GM18909 (cell line): ENCODE data around the gene ARL16.

Source experiments
- ATAC-seq: cut with Tn5 transposase; IDR thresholded peaks from one replicate; pipeline ENCODE4 v1.9.1; 2021; ENCODE audit warnings: mild to moderate bottlenecking; ENCODE audit not compliant: unreplicated experiment, poor library complexity

ARL16 gene

DNA sequence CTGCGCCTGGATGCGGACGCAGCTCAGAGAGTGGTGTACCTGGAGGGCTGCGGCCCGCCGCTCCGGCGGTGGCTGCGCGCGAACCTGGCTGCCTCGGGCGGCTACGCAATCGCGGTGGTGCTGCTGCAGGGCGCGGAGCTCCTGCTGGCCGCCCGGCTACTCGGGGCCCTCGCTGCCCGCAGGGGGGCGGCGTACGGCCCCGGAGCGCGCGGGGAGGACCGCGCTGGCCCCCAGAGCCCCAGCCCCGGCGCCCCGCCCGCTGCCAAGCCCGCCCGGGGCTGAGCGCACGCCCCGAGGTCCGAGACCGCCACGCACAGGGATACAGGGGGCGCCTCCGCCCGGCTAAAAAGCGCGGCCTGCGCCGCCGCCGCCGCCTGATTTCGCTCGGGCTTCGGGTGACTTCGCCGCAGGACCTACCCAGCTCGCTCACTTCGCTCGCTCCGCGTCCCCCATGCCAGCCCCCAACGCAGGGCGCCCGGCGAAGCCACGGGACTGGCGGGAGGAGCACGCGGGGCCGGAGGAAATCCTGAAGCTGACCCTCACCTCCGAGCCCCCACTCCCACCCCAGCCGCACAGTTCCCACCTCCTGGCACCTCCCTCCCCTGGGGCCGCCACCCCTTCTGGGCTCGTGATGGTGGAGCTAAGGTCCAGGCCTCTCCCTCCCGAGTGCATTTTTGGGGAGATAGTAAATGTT, 35.4 kb downstream of the ARL16 start:
- ATAC-seq: no peak

DNA sequence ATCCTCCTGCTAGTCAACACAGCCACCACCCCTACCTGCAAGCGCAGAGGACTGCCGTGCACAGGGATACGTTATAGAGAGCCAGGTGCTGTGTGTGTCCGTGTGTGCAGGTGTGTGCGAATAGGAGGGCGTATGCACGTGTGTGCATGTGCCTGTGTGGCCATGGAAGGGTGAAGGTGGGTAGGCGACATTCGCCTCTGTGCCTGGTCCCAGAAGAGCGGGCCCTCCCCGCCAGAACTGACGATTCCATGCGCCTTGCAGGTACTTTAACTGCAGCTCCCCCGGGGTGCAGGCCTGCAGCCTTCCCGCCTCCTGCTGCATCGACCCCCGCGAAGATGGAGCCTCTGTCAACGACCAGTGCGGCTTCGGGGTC, 36.0 kb downstream of the ARL16 start:
- no peak for ATAC-seq

DNA sequence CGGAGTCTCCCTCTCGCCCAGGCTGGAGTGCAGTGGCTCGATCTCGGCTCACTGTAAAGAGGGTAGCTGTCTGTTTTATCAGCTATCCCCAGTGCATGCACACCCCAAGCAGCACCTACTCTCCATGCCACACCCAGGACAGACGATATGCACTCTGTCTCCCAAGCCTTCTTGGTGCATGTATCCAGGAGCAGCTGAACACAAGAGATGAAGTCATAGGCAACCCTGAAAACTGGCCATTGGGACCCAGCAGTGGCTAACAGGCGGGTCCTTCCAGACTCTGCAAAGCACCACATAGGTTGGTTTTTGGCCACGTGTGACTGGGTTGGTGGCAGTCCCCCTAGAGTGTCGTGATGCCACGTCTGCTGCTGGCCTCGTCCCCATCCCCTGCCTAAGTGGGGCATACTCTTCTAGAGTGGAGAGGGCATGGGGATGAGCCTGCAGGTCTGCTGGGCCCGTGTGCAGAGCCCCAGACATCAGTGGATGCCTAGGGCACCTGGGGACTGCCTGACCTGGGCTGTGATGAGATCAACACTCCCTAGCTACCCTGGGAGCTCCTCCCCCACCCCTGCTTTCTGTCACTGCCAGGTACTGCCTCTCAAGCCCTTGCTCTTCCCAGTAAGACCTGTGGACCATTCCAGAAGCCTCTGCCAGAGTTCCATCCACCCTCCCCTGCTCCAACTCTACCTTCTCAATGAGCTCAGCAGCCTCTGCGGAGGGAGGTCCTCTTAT, 36.6 kb downstream of the ARL16 start:
- ATAC-seq: no peak

DNA sequence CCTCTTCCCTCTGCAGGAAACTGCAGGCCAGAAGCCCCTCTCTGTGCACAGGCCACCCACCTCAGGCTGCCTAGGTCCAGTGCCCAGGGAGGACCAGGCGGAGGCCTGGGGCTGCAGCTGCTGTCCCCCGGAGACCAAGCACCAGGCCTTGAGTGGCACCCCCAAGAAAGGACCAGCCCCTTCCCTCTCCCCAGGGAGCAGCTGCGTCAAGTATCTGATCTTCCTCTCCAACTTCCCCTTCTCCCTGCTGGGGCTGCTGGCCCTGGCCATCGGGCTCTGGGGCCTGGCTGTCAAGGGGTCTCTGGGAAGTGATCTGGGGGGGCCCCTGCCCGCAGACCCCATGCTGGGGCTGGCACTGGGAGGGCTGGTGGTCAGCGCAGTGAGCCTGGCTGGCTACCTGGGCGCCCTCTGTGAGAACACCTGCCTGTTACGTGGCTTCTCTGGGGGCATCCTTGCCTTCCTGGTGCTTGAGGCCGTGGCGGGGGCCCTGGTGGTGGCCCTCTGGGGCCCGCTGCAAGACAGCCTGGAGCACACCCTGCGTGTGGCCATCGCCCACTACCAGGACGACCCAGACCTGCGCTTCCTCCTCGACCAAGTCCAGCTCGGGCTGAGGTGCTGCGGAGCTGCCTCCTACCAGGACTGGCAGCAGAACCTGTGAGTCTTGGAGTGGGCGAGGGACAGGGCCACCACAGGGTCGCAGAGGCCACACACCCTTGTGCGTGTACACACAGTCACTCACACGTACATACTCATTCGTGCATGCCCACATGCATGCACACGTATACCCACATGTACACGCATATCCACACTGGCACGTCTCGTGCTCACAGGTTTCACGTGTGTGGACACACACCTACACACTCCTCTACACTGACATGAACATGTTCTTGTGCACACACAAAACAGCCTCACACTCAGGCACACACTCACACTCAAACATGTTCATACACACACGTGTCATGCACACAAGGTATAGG, 38.3 kb downstream of the ARL16 start:
- ATAC-seq: no peak

DNA sequence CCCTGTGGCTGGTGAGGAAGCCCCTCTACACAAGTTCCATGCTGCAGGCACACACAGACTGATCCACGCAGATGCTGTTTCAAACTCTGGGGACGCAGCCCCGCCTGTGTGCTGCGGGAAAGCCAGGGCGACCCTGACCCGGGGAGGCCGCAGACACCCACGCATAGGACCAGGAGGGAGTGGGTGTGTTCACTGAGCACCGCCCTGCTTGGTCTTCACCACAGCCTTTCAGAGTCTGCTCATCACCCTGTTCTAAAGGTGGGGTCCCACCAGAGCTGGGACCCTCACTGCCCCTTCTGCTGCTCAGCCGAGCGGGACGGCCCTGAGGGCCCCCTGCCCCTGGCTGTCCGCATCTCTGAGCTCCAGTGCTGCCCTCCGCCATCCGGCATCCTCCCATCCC, 39.1 kb downstream of the ARL16 start:
- ATAC-seq: no peak

DNA sequence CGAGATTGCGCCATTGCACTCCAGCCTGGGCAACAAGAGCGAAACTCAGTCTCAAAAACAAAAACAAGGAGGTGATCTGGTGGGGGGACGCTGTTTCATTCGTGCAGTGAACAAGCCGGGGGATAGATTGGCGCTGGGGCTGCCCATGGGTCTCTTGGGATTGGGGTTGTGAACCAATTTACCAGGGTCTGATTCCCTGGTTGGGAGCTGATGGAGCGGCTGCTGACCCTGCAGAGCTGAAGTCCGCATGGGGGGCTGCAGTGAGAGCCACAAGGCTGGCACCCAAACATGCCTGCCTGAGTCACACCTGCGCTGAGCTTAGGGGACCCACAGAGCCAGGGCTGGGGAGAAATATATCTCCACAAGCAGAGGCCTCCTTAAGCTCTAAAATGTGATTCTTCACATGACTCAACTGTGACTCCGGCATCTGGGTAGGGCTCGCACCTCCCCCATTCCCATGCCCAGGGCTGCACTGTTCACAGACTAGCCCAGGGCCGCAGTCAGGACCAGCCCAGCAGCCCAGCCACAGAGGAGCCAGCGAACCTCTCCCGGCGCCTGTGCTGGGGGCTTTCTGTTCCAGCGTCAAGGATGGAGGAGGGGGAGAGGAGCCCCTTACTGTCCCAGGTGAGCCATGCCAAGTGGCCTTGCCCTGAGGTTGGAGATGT, 41.6 kb downstream of the ARL16 start:
- no peak for ATAC-seq

DNA sequence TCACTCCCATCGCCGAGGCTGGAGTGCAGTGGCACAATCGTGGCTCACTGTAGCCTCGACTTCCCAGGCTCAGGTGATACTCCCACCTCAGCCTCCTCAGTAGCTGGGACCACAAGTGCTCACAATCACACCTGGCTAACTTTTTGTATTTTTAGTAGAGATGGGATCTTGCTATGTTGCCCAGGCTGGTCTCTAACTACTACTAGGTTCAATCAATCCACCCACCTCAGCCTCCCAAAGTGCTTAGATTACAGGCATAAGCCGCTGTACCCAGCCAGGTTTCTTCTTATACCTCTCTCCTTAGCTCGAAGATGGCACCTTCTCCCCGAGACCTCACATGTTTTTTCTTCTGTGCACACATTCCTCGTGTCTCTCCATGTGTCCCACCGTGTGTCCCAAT, 43.6 kb downstream of the ARL16 start:
- no peak for ATAC-seq

DNA sequence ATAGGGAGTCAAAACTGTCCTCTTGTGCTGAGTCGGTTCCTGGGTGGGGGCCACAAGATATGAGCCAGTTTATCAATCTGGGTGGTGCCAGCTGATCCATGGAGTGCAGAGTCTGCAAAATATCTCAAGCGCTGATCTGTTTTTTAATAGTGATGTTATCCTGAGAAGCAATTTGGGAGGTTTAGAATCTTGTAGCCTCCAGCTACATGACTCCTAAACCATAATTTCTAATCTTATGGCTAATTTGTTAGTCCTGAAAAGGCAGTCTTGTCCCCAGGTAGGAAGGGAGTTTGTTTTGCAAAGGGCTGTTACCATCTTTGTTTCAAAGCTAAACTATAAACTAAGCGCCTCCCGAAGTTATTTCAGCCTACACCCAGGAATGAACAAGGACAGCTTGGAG, 44.9 kb downstream of the ARL16 start:
- no peak for ATAC-seq

DNA sequence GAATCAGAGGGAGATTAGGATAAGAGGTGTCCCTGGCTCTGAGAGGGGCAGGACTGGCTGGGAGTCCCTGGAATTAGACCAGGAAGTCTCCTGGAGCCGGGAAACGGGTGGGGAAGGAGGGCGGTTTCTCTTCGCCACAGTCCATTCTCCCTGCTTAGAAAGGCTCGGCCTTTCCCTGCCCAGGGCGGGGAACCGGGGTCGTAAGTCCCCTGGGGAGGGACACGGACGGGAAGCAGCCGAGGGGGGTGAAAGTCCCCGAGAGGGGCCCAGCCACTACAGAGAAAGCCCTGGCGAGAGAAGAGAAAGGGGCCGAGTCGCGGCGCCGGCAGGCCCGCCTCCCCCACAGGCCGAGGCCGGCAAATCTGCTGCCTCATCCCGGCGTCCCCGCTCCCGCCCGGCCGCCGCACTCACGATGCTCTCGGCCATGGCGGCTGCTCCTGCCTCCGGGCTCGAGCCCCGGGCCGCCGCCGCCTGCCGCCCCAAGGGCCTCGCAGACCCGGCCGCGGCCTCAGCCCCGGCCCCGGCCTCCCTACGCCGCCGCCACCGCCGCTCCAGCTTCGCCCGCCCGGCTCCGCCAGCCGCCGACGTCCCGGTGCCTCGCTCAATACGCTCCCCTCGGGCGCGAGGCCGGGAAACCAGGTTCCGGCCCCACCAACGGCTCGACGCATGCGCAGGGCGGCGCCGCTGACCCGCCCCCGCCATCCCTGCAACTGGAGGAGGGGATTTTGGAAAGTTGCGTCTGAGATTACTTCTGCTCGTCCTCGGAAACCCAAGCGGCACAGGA, 46.9 kb downstream of the ARL16 start, which contains the start of the genes NPLOC4 and TSPAN10:
NPLOC4 (minus strand) TSS at position 608 of the 784 bp plus-strand sequence; CDS start at position 426, 182 bp downstream.
TSPAN10 (plus strand) TSS at position 692 of the 784 bp plus-strand sequence. CDS start 5,217 bp downstream, outside the sequence.
- peak; percentile 87 for ATAC-seq

DNA sequence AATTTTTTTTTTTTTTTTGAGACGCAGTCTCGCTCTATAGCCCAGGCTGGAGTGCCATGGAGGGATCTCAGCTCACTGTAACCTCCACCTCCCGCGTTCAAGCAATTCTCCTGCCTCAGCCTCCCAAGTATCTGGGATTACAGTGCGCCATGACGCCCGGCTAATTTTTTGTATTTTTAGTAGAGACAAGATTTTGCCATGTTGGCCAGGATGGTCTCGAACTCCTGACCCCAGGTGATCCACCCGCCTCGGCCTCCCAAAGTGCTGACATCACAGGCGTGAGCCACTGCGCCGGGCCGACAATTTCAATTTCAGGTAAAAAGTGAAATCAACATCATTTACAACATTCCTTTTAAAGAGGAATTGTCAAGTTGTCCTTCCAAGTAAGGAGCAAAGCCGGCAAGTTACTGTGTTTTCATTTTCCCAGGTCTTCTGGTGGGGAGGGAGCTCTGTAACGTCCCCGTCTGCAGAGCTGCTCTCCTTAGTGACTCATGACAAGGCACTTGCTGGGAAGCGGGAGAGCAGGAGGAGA, 47.6 kb downstream of the ARL16 start:
- no peak for ATAC-seq

DNA sequence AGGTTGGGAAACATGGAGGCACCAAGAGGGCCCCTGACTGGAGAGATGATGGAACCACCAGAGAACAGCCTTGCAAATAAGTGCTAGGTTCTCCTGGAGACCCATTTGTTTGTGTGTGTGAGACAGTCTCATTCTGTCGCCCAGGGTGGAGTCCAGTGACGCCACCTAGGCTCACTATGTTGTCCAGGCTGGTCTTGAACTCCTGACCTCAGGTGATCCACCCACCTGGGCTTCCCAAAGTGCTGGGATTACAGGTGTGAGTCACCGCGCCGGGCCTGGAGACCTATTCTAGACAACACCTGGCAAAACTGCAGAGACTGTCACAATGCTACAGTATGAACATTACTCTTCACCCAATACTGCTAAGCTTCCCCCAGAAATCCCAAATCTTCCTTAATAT, 48.2 kb downstream of the ARL16 start:
- ATAC-seq: no peak

DNA sequence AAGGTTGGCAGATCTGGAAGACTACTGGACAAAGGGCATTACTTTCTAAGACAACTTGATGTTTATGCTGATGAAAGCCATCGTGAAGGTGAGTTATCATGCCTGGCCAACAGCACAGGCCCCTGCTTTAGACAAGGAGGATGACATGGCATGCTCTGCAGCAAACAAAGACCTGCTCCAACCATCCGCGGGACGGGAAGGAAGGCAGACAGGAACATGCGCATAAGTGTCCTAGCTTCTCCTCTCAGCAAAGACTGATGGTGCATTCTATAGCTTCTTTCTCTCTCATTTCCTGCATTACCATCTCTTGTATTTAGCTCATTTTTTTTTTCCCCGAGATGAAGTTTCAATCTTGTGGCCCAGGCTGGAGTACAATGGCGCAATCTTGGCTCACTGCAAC, 52.1 kb downstream of the ARL16 start:
- ATAC-seq: no peak
